SK-N-SH (cell line): ENCODE measurements around the gene GRM2. TPM values are rescaled to one million over a fixed set of nuclear protein-coding genes. Genes with fewer than 3 reads are reported as not detected.

Experiments used
- CTCF ChIA-PET: fragments of 300-600, 350-600 bp; formaldehyde crosslinking; extraction: SDS; loops from one replicate; lab custom pipeline; 2021; lab: Yijun Ruan, JAX
- POLR2A ChIA-PET: fragments of 350-600 bp; sonication (Branson Sonifier 250); formaldehyde crosslinking; extraction: SDS; loops from one replicate; lab custom pipeline; 2020; ENCODE audit warnings: antibody characterized with exemption, inconsistent platforms; lab: Yijun Ruan, JAX
- DNase-seq: peaks from one replicate; pipeline ENCODE4 v3.0.0; 2012
- H2AFZ ChIP-seq: fragments of 200-600 bp; sonication (generic); 2 replicates; pipeline ENCODE4 v1.8.1; 2016; ENCODE audit warnings: antibody characterized with exemption, mild to moderate bottlenecking, low read depth
- H3F3A ChIP-seq: fragments of 200-600 bp; sonication (generic); replicated peaks from 2 replicates; pipeline ENCODE3; 2016; ENCODE audit warnings: antibody characterized with exemption, mild to moderate bottlenecking; ENCODE audit not compliant: insufficient read depth
- H3K27ac ChIP-seq, 2 experiments: fragments of 200-500 bp in 1 of 2; fragments of 200-600 bp in 1 of 2; sonication (Bioruptor generic) in 1 of 2; sonication (generic), shearing (Covaris generic) in 1 of 2; 2 replicates each; pipeline versions ENCODE4 v1.5.1 to v1.6.1; 2014 to 2016; ENCODE audit warnings: low read depth in 2 of 2, inconsistent platforms in 1 of 2, low read length in 1 of 2, mild to moderate bottlenecking in 1 of 2, mixed read lengths in 1 of 2
- H3K27me3 ChIP-seq: fragments of 200-600 bp; sonication (generic), shearing (Covaris generic); 2 replicates; pipeline ENCODE4 v1.6.1; 2016; ENCODE audit warnings: mixed run types; ENCODE audit not compliant: insufficient read depth
- H3K36me3 ChIP-seq, 2 experiments: fragments of 200-500 bp in 1 of 2; fragments of 200-600 bp in 1 of 2; sonication (Bioruptor generic) in 1 of 2; sonication (generic) in 1 of 2; replicated peaks in 1 of 2; 2 replicates each; pipeline versions ENCODE3 to v1.5.1; 2014 to 2016; ENCODE audit warnings: low read length in 1 of 2, mild to moderate bottlenecking in 1 of 2; ENCODE audit not compliant: insufficient read depth in 2 of 2, control insufficient read depth in 1 of 2
- H3K4me1 ChIP-seq, 2 experiments: fragments of 200-500 bp in 1 of 2; fragments of 200-600 bp in 1 of 2; sonication (Bioruptor generic) in 1 of 2; sonication (generic), shearing (Covaris generic) in 1 of 2; 2 replicates each; pipeline versions ENCODE4 v1.5.1 to v1.6.1; 2014 to 2016; ENCODE audit warnings: low read depth in 1 of 2, low read length in 1 of 2, mixed run types in 1 of 2; ENCODE audit not compliant: insufficient read depth in 2 of 2, control insufficient read depth in 1 of 2
- H3K4me2 ChIP-seq: fragments of 200-600 bp; sonication (generic), shearing (Covaris generic); 2 replicates; pipeline ENCODE4 v1.6.1; 2017; ENCODE audit warnings: mixed run types
- H3K4me3 ChIP-seq, 2 experiments: fragments of 200-500 bp in 1 of 2; fragments of 200-600 bp in 1 of 2; sonication (Bioruptor generic) in 1 of 2; sonication (generic), shearing (Covaris generic) in 1 of 2; 2 replicates each; pipeline versions ENCODE4 v1.5.1 to v1.8.1; 2014 to 2016; ENCODE audit warnings: low read depth in 2 of 2, inconsistent platforms in 1 of 2, low read length in 1 of 2, mild to moderate bottlenecking in 1 of 2, mixed read lengths in 1 of 2, moderate library complexity in 1 of 2
- H3K79me2 ChIP-seq: fragments of 200-600 bp; sonication (generic); 2 replicates; pipeline ENCODE4 v1.8.1; 2017; ENCODE audit warnings: mild to moderate bottlenecking; ENCODE audit not compliant: insufficient read depth
- H3K9ac ChIP-seq: fragments of 200-600 bp; sonication (generic); 2 replicates; pipeline ENCODE4 v1.6.1; 2017; ENCODE audit warnings: mixed run types
- H3K9me2 ChIP-seq: fragments of 200-600 bp; sonication (generic); 2 replicates; pipeline ENCODE4 v1.6.1; 2017; ENCODE audit warnings: mixed run types
- H3K9me3 ChIP-seq: fragments of 200-600 bp; sonication (generic); 2 replicates; pipeline ENCODE4 v1.6.1; 2017; ENCODE audit warnings: mixed run types, mild to moderate bottlenecking, moderate library complexity
- H4K20me1 ChIP-seq: fragments of 200-600 bp; sonication (generic); 2 replicates; pipeline ENCODE4 v1.6.1; 2017; ENCODE audit warnings: mild to moderate bottlenecking, mixed run types; ENCODE audit not compliant: insufficient read depth
- CHD2 ChIP-seq: fragments of 150-350 bp; IDR thresholded peaks from 2 replicates; pipeline ENCODE4 v1.6.1; 2018; ENCODE audit warnings: low read length; ENCODE audit not compliant: partially characterized antibody
- ELF1 ChIP-seq: IDR thresholded peaks from 2 replicates; pipeline ENCODE4 v1.4.0; 2012
- FOSL2 ChIP-seq: IDR thresholded peaks from 2 replicates; pipeline ENCODE4 v1.4.0; 2012; ENCODE audit warnings: low read depth, mild to moderate bottlenecking, moderate library complexity, borderline replicate concordance
- FOXJ3 ChIP-seq: sonication (generic); formaldehyde crosslinking; IDR thresholded peaks from 2 replicates; pipeline ENCODE4 v1.5.1; 2020; ENCODE audit warnings: mild to moderate bottlenecking, missing genetic modification reagents
- GABPA ChIP-seq: IDR thresholded peaks from 2 replicates; pipeline ENCODE4 v1.4.0; 2012; ENCODE audit warnings: low read depth, mild to moderate bottlenecking
- MEF2A ChIP-seq: IDR thresholded peaks from 2 replicates; pipeline ENCODE4 v1.4.0; 2012; ENCODE audit warnings: low read depth, borderline replicate concordance
- MXI1 ChIP-seq: IDR thresholded peaks from 2 replicates; pipeline ENCODE4 v1.6.1; 2012; ENCODE audit warnings: mild to moderate bottlenecking, low read depth, low read length, improper control_type of control experiment
- RAD21 ChIP-seq: IDR thresholded peaks from 2 replicates; pipeline ENCODE4 v1.6.1; 2012; ENCODE audit warnings: mild to moderate bottlenecking, low read length
- RXRA ChIP-seq: IDR thresholded peaks from 2 replicates; pipeline ENCODE4 v1.4.0; 2012; ENCODE audit warnings: low read depth, mild to moderate bottlenecking, borderline replicate concordance
- YY1 ChIP-seq: IDR thresholded peaks from 2 replicates; pipeline ENCODE4 v1.4.0; 2012; ENCODE audit warnings: low read depth, mild to moderate bottlenecking
- polyA plus RNA-seq, 3 experiments: library from polyadenylated mRNA; depleted of rRNA; stranded (reverse); fragments of >200 nt; gene quantifications; 2 replicates each; pipeline ENCODE4 v1.2.3, GENCODE V29; 2012
- TF ChIP-seq, protein P1 (sequence below): IDR thresholded peaks from 2 replicates; pipeline ENCODE4 v1.6.1; 2012; ENCODE audit warnings: mild to moderate bottlenecking, low read depth, low read length, moderate library complexity
- TF ChIP-seq, protein P2 (sequence below): fragments of 150-350 bp; IDR thresholded peaks from 2 replicates; pipeline ENCODE4 v1.6.1; 2017; ENCODE audit warnings: antibody characterized with exemption, low read length, low read depth, borderline replicate concordance
- TF ChIP-seq, protein P3 (sequence below): fragments of 150-350 bp; IDR thresholded peaks from 2 replicates; pipeline ENCODE4 v1.6.1; 2016; ENCODE audit warnings: mild to moderate bottlenecking, low read depth, low read length

GRM2 gene
- polyA plus RNA-seq, 1 of the 3 experiments (the other 2 are of a cell fraction), result 0.15 TPM

DNA sequence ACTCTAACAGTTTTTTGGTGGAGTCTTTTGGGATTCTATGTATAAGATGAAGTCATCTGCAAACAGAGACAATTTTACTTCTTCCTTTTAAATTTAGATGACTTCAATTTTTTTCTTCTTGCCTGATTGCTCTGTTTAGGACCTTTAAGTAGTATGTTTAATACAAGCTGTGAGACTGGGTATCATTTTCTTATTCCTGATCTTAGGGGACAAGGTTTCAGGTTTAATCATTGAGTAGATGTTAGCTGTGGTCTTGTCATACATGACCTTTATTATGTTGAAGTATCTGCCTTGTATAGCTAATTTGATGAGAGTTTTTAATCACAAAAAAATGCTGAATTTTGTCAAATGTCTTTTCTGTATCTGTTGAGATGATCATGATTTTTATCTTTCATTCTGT is 20.6 kb downstream of the GRM2 start (continued):
- TF ChIP-seq, protein P1, sequence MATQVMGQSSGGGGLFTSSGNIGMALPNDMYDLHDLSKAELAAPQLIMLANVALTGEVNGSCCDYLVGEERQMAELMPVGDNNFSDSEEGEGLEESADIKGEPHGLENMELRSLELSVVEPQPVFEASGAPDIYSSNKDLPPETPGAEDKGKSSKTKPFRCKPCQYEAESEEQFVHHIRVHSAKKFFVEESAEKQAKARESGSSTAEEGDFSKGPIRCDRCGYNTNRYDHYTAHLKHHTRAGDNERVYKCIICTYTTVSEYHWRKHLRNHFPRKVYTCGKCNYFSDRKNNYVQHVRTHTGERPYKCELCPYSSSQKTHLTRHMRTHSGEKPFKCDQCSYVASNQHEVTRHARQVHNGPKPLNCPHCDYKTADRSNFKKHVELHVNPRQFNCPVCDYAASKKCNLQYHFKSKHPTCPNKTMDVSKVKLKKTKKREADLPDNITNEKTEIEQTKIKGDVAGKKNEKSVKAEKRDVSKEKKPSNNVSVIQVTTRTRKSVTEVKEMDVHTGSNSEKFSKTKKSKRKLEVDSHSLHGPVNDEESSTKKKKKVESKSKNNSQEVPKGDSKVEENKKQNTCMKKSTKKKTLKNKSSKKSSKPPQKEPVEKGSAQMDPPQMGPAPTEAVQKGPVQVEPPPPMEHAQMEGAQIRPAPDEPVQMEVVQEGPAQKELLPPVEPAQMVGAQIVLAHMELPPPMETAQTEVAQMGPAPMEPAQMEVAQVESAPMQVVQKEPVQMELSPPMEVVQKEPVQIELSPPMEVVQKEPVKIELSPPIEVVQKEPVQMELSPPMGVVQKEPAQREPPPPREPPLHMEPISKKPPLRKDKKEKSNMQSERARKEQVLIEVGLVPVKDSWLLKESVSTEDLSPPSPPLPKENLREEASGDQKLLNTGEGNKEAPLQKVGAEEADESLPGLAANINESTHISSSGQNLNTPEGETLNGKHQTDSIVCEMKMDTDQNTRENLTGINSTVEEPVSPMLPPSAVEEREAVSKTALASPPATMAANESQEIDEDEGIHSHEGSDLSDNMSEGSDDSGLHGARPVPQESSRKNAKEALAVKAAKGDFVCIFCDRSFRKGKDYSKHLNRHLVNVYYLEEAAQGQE, result no peak
- TF ChIP-seq RXRA, result no peak
- TF ChIP-seq FOXJ3 (CRISPR knock-in tag), result no peak
- TF ChIP-seq MEF2A, result no peak

DNA sequence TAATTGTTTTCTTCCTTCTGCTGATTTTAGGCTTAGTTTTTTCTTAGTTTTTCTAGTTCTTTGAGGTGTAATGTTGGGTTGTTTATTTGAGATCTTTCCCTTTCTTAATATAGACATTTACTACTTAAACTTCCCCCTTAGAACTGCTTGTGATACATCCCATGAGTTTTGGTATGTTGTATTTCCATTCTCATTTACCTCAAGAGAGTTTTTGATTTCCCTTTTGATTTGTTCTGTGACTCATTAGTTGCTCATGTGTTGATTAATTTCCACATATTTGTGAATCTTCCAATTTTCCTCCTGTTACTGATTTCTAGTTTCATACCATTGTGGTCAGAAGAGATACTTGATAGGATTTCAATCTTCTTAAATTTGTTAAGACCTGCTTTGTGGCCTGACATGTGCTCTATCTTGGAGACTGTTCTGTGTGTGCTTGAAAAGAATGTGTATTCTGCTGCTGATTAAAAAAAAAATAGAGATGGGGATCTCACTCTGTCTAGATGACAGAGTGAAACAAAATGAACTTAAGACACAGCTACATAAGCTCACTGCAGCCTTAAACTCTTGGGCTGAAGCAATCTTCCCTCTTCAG is 22.3 kb downstream of the GRM2 start:
- Histone ChIP-seq H3K27me3 (no peaks in the 10 kb centered on the region), H3K4me1 (no peaks in the 10 kb centered on the region), H3F3A (no peaks in the 10 kb centered on the region), H3K9me3 (no peaks in the 10 kb centered on the region), H3K36me3 (no peaks in the 10 kb centered on the region), H3K9ac (no peak overlapping the region), H2AFZ (no peak overlapping the region), H3K27ac (no peak overlapping the region), H3K79me2 (no peaks in the 10 kb centered on the region), H3K4me2 (no peak overlapping the region), H4K20me1 (no peaks in the 10 kb centered on the region), H3K9me2 (no peaks in the 10 kb centered on the region), H3K4me3 (no peak overlapping the region)
- TF ChIP-seq, protein P2, sequence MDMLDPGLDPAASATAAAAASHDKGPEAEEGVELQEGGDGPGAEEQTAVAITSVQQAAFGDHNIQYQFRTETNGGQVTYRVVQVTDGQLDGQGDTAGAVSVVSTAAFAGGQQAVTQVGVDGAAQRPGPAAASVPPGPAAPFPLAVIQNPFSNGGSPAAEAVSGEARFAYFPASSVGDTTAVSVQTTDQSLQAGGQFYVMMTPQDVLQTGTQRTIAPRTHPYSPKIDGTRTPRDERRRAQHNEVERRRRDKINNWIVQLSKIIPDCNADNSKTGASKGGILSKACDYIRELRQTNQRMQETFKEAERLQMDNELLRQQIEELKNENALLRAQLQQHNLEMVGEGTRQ, result no peak
- no peak for TF ChIP-seq FOSL2
- TF ChIP-seq YY1, result no peak
- TF ChIP-seq RAD21, result no peak
- no peak for TF ChIP-seq GABPA
- TF ChIP-seq, protein P3, sequence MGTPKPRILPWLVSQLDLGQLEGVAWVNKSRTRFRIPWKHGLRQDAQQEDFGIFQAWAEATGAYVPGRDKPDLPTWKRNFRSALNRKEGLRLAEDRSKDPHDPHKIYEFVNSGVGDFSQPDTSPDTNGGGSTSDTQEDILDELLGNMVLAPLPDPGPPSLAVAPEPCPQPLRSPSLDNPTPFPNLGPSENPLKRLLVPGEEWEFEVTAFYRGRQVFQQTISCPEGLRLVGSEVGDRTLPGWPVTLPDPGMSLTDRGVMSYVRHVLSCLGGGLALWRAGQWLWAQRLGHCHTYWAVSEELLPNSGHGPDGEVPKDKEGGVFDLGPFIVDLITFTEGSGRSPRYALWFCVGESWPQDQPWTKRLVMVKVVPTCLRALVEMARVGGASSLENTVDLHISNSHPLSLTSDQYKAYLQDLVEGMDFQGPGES, result no peak
- no peak for TF ChIP-seq FOXJ3 (CRISPR knock-in tag)
- TF ChIP-seq CHD2, result no peak
- TF ChIP-seq MXI1, result no peak
- TF ChIP-seq RXRA, result no peak
- no peak for TF ChIP-seq ELF1
- ChIA-PET CTCF (interaction anchor here (6.0 kb wide), 1 partner anchor 11 kb away, joined by 42 read pairs; no protein-coding TSS in a partner anchor), POLR2A (no interaction called here)
- no peak for DNase-seq
